Bronchial epithelial cell (primary cell): Measurements from ENCODE around the gene CPPED1. TPM values are rescaled to one million over a fixed set of nuclear protein-coding genes. Genes with fewer than 3 reads are reported as not detected.

ENCODE experiments used
- DNase-seq: peaks from one replicate; pipeline ENCODE4 v3.0.0-alpha.2; 2010; ENCODE audit warnings: low read depth
- FAIRE-seq: peaks from 2 replicates; lab custom pipeline; 2011; peaks lifted over from hg19 to GRCh38; lab: Jason Lieb, UNC
- H3K27me3 ChIP-seq: 2 replicates; pipeline ENCODE4 v1.5.1; 2011; ENCODE audit warnings: low read length; ENCODE audit not compliant: control insufficient read depth, insufficient read depth
- H3K36me3 ChIP-seq: 2 replicates; pipeline ENCODE4 v1.5.1; 2011; ENCODE audit warnings: low read length; ENCODE audit not compliant: control insufficient read depth, insufficient read depth
- H3K4me3 ChIP-seq: 2 replicates; pipeline ENCODE4 v1.5.1; 2011; ENCODE audit warnings: mild to moderate bottlenecking, low read depth, low read length, control low read depth
- total RNA-seq: library from RNA; depleted of rRNA; stranded (reverse); fragments of >200 nt; gene quantifications from 2 replicates; pipeline ENCODE4 v1.2.1, GENCODE V29; 2014
- TF ChIP-seq, protein P1 (sequence below): IDR thresholded peaks from 2 replicates; pipeline ENCODE4 v1.5.1; 2011; ENCODE audit warnings: mild to moderate bottlenecking, moderate library complexity, low read length, control low read depth, inconsistent platforms; ENCODE audit not compliant: insufficient read depth, severe bottlenecking

CPPED1 gene
- total RNA-seq, 1 donor from 2014 or later: 5.8 TPM

DNA sequence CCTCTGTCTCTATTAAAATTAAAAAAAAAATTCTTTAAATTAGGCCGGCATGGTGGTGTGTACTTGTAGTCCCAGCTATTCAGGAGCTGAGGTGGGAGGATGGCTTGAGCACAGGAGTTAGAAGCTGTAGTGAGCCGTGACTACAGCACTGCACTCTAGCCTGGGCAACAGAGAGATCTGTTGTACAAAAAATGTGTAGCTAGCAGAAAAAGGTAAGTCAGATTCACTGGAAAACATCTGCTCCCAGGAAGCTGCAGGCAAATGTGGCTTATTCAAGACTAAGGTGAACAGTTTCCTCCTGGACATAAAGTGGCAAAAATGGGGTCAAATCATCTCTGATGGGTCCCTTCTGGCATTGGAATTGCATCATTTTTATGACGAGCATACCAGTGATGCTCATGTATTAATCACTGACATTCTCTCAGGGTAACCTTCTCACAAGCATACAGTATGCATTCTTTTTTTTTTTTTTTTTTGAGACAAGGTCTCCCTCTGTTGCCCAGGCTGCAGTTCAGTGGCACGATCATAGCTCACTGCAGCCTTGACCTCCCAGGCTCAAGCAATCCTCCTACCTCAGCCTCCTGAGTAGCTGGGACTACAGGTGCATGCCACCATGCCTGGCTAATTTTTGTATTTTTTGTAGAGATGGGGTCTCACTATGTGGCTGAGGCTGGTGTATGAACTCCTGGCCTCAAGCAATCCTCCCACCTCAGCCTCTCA, 48.7 kb downstream of the CPPED1 start:
- Histone ChIP-seq H3K27me3 (no peaks in the 10 kb centered on the region), H3K36me3 (no peaks in the 10 kb centered on the region), H3K4me3 (no peak overlapping the region)
- FAIRE-seq (no peak), DNase-seq (no peak)
- TF ChIP-seq, protein P1, sequence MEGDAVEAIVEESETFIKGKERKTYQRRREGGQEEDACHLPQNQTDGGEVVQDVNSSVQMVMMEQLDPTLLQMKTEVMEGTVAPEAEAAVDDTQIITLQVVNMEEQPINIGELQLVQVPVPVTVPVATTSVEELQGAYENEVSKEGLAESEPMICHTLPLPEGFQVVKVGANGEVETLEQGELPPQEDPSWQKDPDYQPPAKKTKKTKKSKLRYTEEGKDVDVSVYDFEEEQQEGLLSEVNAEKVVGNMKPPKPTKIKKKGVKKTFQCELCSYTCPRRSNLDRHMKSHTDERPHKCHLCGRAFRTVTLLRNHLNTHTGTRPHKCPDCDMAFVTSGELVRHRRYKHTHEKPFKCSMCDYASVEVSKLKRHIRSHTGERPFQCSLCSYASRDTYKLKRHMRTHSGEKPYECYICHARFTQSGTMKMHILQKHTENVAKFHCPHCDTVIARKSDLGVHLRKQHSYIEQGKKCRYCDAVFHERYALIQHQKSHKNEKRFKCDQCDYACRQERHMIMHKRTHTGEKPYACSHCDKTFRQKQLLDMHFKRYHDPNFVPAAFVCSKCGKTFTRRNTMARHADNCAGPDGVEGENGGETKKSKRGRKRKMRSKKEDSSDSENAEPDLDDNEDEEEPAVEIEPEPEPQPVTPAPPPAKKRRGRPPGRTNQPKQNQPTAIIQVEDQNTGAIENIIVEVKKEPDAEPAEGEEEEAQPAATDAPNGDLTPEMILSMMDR: no peak

DNA sequence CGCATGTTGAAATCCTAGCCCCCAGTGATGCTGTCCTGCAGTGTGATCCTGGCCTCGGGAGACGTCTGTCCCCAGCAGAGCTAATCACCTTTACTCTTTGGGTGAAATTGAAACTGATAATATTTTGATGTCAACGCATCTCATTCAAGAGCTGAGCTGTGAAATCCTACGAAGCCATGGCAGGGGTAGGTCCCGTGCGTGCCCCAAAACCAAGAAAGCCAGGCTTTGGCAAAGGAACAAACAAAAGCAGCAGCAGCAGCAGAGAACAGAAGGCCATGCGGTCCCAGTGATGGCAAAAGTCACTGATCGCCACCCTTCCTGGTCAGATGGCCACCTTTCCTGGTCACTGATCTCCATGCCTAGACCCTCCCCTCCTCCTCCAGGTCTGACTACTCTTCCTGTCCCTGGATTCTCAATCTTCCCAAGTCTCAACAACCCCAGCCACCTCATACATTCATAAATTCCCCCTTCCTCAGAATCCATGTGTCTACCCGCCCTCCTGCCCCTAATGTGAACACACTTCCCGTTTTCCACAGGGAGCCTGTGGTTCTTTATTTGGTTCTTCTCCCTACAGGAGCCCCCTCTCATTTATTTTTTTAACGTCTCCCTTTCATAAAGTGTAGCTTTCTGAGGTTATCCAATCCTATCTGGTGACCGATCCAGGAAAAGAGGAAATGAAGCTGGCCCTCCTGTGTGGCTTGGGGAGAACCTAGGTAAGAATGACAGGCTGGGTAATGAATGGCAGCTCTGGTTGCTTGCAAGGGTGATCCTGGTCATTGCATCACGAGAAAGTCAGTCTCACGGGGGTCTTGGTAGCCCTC, 50.3 kb downstream of the CPPED1 start:
- FAIRE-seq (no peak), DNase-seq (no peak)
- Histone ChIP-seq H3K27me3 (no peaks in the 10 kb centered on the region), H3K36me3 (no peaks in the 10 kb centered on the region), H3K4me3 (no peak overlapping the region)
- TF ChIP-seq, protein P1: no peak

DNA sequence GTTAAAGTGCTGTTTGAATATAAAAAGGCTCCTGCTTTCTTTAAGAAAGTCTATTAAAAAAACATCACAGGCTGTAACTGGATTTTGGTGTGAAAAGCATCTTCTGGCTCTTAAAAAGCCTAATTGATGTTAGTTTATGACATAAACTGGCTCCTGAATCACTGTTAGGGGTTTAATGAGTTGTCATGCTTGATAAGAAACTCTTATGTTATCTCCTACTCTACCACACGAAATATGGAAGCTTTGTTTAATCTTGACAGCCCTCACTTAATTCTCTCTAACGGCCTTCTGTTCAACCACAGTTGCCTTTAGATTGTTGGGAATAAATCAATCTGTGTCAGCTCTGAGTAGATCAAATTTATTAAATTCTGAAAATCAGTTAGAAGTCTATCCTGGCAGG, 51.5 kb downstream of the CPPED1 start:
- H3K27me3 ChIP-seq: no peaks in the 10 kb centered on the region
- FAIRE-seq (no peak), DNase-seq (no peak)
- TF ChIP-seq, protein P1: no peak
- H3K36me3 ChIP-seq: no peaks in the 10 kb centered on the region
- H3K4me3 ChIP-seq: no peak overlapping the region

DNA sequence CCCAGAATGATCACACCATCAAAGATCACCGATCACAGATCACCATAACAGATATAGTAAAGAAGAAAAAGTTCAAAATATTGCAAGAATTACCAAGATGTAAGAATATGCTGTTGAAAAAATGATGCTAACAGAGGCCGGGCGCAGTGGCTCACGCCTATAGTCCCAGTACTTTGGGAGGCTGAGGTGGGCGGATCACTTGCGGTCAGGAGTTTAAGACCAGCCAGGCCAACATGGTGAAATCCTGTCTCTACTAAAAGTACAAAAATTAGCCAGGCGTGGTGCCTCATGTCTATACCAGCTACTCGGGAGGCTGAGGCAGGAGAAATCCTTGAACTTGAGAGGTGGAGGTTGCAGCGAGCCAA, 53.2 kb downstream of the CPPED1 start:
- Histone ChIP-seq H3K36me3 (no peaks in the 10 kb centered on the region), H3K4me3 (no peak overlapping the region), H3K27me3 (no peaks in the 10 kb centered on the region)
- FAIRE-seq: no peak
- DNase-seq: no peak
- TF ChIP-seq, protein P1: no peak

DNA sequence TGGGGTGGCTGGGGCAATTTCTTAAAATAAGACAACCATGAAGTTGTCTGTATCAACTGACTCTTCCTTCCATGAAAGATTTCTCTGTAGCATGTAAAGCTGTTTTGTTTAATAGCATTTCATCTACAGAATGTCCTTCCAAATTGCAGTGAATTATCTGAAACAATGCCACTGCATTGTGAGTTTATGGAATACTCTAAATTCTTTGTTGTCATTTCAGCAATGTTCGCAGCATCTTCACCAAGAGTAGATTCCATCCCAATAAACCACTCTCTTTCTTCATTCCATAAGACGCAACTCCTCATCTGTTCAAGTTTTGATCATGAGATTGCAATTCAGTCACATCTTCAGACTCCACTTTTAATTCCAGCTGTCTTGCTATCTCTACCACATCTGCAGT, 54.6 kb downstream of the CPPED1 start:
- Histone ChIP-seq H3K36me3 (no peaks in the 10 kb centered on the region), H3K4me3 (no peak overlapping the region), H3K27me3 (no peaks in the 10 kb centered on the region)
- DNase-seq: no peak
- no peak for FAIRE-seq
- TF ChIP-seq, protein P1: no peak
